HG03342 (cell line): ENCODE results near the gene WLS.

Experiments used
- ATAC-seq: cut with Tn5 transposase; IDR thresholded peaks from one replicate; pipeline ENCODE4 v1.9.1; 2021; ENCODE audit warnings: mild to moderate bottlenecking, moderate library complexity; ENCODE audit not compliant: unreplicated experiment

WLS gene

DNA sequence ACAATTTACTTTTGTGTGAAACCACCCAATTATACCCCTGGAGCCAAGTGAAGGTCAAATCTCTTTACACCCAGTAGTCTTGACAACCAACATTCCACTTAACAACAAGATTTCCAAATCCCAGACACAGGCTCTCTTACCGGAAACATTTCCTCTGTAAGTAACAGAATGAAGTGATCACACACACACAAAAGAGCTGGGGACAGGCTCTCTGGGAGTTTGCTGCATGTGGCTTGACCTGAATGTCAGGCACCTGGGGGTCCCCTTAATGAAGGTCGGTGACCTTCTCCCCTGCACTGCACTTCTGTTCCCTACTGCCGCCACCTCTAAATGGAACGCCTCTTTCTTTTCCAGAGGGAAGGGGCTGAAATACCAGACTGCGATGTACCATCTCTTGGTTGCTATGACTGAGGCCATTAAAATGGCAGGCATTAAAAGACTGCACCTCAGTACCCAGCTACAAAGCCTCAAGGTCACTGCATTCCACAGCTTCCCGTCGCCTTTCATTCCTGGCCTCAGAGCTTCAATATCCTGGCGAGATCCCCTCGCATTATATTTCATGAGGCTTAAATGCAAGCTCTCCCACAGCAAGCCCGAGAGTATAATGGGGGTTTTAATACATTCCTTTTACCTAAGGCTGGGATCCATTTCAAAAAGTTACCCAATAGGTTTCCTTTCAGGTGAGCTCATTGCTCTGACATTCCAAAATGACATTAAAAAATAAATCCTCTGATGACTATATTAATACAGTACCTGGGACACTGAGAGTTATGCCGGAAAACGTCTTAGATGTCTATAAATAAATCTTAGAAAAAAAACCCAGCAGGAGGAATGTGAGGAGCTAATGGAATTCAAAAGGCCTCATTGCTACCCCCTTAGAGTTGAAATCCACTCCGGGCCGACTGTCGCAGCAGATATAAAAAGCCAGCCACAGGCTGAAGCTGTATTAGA is 91.0 kb downstream of the WLS start:
- no peak for ATAC-seq

DNA sequence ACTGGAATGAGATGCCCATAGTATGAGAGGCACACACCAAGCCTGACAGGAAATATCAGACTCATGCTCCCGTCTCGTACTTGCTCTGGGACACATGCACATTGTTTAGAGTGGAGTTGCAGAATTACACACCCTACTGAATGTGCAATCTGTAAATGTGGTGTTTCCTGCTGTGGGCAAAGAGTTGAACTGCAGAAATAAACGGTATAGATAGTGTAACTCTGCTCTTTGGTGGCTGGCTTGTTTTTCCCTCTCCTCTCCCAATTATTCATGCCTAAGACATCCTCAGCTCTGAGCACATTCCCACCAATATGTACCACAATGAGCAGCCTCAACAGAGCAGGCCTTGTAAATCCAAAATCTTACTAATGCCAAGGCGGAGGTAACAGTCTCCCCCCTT is 91.8 kb downstream of the WLS start:
- ATAC-seq: no peak

DNA sequence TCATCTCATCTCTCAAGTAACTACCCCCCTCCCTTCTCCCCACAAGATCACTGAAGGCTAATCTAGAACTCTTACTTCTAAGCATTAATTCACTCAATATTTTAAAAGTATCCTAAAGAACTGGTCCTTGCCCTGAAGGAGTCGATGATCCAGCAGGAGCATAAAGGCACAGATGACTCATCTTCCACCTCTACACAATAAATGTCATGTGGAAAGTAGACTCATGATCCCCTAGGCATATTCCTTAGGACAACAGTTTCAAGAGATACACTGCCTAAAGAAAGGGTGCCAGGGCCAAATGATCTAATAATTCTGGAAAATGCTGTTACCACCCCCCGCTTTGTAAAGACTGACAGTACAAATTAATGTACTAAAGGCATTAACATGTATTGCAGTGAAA is 96.1 kb downstream of the WLS start:
- no peak for ATAC-seq

DNA sequence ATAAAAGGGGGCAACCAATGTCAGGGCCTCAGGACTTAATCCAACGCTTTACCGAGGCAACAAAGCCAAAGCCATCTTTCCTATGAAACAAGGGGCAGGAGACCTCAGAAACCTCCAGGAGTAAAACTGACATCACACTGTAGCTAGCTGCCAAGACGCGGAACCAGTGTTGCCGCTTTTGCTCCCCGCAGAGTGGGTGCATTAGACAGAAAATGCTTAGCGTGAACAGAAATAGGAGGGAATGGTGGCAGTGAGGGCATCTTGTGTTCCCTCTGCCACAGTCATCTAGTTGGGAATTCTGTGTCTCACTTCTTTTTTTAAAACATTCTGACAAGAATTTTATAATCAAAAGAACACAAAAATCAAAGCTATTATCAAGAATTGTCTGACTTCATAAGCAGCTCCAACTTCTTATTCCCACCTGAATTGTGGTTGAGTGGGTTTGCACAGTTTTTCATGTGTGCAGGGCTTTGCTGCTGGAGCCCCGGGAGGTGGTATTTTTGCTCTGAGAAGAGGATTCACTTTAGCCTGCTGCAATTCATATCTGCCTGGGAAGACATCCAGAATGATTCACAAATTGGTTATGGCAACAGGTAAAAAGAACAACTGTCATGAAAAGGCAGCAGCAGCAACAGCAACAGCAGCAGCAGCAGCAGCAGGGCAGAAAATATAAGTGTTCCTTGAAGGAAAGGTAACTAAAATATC is 99.7 kb downstream of the WLS start:
- no peak for ATAC-seq

DNA sequence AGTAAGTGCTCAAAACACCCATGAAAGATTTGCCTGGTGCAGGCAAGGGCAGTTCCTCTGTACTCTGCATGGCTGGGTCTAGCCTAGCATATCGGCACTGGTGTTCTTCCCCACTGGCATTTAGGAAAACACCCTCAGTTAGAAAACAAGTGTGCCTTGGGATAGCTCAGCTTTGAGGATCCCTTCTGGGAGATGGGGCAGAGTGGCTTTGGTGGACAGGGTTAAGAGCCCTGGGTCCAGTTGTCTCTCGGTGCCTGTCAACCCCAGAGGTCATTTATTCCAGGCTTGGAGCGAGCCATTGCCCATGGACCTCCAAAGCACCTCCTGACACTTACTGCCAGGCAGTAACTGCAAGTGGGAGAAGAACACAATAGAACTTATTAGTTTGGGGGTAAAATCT is 101.1 kb downstream of the WLS start:
- ATAC-seq: no peak

DNA sequence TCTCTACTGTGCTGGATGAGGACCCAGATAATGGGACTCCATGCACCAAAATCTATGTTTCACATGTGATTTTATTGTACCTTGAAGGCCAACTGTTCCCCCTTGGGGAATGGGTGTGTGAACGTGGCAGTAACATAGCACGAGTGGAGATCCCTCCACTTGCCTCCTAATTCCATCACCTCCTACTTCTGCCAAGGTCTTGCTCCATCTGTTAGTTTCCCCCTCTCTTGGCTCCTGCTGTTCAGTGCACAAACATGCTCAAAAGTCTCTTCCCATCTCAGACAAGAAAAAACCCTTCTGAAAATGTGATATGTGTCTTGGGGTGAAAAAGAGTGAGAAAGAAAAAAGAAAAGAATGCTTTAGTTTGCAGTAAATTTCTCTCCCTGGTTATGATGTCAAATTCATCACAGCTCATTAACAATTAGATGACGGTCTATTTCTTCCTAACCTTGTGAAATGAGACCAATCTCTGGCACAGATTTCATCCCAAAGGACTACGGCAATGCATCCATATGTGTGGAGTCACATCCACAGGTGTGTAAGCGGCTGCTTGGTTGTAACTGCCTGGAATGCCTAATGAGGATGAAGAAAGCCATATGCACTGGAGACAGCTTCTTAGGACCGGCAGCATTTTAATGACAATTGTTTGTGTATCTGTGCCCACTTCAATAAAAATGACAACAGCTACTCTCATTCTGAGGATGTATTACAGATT is 102.6 kb downstream of the WLS start:
- ATAC-seq: no peak

DNA sequence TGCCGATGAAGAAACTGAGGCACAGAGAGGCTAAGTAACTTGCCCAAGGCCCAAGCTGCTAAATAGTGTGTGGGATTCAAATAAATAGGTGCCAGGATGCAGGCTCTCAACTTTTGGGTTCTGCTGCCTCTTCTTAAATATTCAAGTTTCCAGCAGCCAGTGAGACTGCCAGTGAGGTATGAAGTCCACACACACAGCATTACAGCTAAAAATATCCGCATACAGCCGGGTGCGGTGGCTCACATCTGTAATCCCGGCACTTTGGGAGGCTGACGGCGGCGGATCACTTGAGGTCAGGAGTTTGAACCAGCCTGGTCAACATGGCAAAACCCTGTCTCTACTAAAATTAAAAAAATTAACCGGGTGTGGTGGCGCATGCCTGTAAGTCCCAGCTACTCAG is 103.5 kb downstream of the WLS start:
- no peak for ATAC-seq

DNA sequence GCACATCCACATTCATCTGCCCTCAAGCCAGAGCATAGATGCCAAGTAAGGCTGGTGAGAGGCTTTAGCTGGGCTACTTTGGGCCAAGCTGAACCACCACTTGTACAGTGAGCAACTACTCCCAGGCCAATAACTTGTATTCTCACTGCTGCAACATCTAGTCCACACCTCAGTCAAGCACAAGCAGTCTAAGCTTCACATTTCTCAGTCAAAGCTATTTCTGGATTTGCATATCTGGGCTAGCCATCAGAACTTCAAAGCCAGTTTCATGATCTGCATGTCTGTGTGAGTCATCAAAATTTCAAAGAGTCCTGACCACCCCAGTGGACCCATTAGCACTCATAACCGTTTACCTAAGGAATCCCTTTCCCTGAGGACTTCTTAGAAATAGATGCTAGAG is 104.2 kb downstream of the WLS start:
- no peak for ATAC-seq

DNA sequence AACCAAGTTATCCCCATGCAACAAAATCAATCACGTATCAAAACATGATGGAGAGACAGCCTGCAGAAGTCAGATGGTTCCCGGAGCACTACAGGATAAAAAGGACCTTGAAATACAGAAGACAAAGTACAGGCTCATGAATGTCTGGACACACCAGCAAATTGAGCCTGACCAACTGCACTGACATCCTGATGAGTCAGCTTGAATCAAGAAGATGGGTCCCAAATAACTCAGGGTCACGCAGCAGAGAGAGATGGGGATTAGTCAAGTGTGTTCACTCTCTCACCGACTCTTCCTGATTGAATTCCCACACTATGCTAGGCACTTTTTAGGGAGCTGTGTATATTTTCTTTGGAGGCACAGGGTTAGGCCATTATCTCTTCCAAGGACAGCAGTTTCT is 110.8 kb downstream of the WLS start:
- no peak for ATAC-seq

DNA sequence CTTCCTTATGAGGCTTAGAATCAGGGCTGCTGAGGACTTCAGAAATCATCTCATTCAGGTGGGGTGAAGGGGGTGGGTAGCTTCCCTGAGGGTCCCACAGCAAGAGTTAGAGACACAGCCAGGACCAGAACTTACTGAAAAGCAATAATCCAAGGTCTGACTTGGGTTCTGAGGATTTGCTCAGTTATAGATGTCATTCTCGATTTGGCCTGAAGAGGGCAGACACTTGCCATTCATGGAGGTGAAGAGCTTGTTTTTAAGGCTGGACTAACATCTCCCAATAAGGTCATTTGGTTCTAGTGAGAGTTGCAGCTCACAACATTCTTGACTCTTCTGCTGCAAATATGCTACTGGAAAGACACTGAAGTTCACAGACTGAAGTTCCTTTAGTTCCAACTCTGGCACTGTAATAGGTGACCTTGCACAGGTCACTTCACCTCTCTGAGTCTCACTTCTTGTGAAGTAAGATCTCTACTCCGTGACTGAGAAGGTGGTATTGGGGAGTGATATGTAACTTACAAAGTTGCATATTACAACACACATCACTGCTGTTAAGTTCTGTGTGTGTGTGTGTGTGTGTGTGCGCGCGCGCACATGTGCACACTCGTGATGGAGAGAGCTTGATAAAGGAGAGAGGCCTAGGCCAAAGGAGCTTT is 112.1 kb downstream of the WLS start:
- peak; percentile 86 for ATAC-seq

DNA sequence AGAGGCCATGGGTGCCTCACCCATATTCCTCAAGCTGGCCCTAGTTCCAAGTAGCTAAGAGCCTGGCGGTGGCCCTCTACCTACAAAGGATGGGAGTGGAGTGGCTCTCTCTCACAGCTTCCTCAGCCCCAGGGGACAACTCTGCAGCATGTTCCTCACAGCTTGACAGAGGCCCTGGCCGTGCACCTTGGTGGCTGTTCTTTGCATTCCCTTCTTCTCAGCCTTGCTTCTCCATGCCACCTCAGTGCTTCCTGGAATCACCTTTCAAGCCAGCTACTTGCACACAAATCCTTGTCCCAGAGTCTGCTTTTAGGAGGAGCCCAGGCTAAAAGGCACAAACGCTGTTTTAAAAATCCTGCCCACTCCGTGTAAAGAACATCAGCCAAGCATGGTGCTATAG is 112.9 kb downstream of the WLS start:
- ATAC-seq: no peak

DNA sequence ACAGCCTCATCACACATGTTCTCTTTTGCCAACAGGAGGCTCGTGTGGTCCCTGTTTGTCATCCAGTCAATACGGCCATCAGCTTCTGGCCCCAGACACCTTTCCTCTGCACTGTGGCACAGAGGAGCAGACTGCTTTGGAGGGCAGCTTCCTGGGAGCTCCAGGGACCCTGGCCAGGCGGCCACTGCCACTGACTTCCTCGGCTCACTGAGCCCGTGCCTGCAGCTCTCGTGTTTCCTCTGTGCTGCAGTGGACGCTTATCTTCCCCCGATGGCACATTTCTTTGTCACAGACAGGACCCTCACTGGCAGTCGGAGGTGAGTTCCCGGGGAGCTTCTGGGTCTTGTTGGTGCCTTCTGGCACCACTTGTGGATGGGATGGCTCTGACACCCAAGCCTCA is 114.9 kb downstream of the WLS start:
- ATAC-seq: no peak

DNA sequence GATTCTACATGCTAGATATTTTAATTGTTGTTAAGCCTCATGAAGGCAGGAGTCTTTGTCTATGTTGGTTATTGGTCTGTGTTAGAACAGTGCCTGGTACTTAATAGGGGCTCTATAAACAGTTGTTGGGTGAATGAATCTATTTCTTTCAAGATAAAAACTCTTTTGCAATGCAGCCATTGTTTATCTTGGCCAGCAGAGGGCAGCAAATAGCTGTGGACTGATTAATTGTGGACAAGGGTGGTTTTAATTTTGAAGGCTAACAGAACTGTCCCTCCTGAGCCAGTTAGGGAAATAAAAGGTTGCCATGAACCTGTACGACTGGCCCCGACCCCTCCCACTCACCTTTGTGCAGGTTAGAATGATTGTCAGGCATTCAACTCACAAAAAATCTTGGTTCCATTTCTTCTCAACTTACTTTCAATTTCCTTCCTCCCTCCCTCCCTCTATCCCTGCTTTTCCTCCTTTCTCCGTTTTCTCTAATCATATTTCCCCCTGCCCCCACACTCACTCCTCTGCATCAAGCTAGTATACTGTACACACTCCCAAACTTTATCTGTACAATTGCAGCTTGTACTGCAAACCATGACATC is 115.6 kb downstream of the WLS start:
- peak; percentile 37 for ATAC-seq

DNA sequence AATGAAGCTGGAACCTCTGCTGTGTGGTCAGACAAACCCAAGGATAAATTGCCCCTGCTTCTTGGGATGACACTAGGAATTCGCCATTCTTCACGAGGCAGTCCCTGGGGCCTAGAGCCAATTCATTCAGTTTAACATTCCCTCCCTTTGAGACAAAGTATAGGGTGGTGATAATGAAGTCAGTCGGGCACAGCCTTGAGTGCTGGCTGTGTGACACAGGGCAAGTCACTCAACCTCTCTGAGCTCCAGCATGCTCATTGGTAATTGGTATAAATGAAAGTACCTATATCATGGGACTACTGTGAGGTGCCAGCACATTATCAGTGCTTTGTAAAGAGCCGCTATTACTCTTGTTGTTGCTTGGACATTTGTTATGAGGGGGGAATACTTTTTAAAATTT is 117.0 kb downstream of the WLS start:
- ATAC-seq: no peak

DNA sequence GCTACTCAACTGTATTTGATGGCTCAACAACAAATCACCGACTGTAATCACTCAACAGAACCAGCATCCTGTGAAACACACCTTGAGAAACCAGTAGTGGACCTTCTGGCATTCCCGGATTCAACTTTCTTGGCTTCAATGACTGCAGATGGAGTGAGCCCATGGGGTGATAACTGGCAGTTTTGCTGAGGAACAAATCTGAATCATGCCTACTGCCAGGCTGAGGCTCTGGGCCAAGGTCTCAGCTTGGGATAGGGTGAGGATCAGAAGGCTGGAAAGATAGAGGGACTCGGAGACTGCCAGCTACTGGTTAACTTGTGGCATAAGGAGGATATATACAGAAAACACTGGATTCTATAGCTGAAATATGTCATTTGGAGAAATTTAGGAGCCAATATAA is 118.4 kb downstream of the WLS start:
- no peak for ATAC-seq

DNA sequence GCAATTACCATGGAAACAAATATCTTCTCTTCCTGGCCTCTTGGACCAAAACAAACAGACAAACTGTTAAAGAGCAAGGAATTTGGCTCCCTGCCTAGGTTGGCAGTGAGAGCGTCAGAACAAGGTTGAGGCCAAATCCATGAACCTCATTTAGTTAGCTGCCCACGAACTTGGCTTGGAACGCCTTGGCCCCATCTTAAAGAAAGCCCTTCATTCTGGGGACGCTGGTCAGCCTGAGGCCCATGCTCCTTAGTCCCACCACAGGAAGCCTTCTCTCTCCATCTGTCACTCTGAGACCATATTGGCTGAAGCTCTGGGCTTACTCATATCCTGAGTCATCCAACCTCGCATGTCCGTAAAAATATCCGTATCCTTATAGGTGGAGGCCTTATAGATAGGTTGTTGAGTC is 119.5 kb downstream of the WLS start:
- no peak for ATAC-seq

DNA sequence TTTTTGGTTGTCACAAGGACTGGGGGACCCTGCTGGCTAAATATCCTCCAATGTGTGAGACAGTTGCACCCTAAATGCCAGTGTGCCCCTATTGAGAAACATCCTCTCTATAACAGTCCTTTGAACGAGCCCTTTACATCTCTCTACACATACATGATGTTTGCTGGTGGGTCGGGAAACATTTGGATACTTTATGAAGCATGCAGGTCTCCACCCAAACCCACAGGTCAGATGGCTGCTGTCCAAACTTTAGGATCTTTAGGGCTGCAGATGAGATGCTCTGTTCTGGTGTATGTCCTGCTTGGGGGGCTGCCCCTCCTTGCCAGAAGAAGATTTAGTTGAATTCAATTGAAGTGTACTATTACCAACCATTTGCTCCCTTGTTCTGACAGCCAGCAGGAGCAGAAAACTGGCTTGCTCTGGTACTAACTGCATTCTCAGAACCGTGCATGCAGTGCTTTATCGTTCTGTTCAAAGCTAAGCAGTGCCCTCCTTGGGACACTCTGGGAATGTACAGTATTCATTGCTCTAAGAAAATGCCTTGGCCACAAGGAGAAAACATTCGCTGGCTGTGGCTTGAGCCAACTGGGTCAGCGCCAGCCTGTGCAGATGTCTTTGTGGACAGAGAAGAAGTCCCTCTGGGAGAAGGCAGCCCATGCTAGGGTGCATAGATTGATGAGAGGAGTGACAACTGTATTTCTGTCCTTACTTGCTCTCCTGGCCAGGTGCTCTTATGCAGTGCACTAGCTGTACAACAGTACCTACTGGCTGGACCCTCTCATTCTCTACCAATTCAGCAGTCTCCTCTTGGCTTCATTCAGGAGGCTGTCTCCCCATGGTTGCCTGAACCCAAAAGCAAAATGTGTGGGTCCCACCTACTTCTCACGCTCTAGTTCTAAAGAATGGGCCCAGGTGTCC is 120.5 kb downstream of the WLS start:
- no peak for ATAC-seq

DNA sequence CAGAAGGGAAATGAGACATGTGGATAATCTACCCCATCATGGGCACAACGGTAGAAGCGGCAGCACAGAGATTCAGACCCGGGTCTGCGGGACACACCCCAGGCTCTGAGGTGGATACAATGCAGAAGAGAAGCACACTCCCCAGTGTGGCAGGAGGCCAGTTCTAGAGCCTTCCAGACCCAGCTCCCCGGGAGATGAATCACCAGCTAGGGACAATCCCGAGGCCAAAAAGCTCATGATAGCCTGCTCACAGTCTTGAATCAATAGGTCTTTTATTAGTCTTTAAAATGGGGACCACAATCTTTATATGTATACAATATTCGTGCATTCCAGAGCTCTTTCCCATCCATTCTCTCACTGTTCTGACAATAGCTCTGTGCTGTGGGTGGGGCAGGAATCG is 124.6 kb downstream of the WLS start:
- ATAC-seq: no peak

DNA sequence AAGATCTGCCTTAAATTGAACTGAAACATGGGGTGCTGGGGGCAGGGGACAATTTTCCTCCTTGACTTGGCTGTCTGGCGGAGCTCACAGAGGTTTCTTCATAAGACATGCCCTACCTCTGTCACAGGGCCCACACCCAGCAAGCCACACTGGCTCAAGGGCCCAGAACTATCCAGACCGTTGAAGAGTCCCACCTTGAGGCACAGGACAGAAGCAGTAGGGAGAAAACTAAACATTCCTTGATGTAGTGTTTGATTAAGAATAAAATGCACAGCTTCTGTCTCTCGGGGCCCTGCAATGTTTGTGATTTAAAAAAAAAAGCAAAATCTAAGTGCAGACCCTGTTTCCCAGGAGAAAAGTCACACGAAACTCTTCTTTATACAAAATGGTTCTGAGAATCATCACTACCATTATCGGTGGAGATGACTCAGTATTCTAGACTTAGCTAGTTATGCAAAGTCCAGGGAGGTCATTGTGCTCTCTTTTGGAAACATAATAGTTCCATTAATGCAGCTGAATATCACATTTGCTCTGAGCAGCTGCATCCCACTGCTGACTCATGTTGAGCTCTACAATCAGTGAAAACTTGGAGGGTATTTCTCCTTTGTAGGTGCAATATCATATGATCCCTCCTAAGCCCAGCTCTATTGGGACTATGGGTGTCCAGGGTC is 128.3 kb downstream of the WLS start:
- ATAC-seq: no peak
